ENCODE results near the gene MYO5B. TPM values are rescaled to one million over a fixed set of nuclear protein-coding genes. Genes with fewer than 3 reads are reported as not detected.
"Not testable (repeated sequence)": the region's sequence is repeated elsewhere in the genome, so short reads cannot be mapped to it uniquely, and the experiment has no call there.

MYO5B gene
- total RNA-seq, 1 donor from 2014 or later: 39.1 TPM

- Mint-ChIP-seq H3K27ac (peak overlapping the region; percentile 73), H3K27me3 (no peaks in the 10 kb centered on the region), H3K9me3 (ENCODE audit: low read depth) (peaks cover 18% of the 10 kb centered on the region), H3K4me1 (ENCODE audit: low read depth) (peaks cover 23% of the 10 kb centered on the region), H3K4me3 (ENCODE audit: low read depth) (peak overlapping the region; percentile 31), H3K36me3 (ENCODE audit: insufficient read depth) (peaks cover 26% of the 10 kb centered on the region)
- no peak for DNase-seq (ENCODE audit: low spot score, unreplicated experiment)
- no peak for TF ChIP-seq CTCF (IDR thresholded peaks at IDR 0.05; ENCODE audit: unreplicated experiment)
Observed at GRCh38 chr18:49811151-49811938, 383.6 kb downstream of the MYO5B start.

- H3K9me3 Mint-ChIP-seq (ENCODE audit: low read depth): peaks cover 18% of the 10 kb centered on the region
- not testable (repeated sequence) for H3K4me3 Mint-ChIP-seq (ENCODE audit: low read depth); H3K27me3 Mint-ChIP-seq; DNase-seq (ENCODE audit: low spot score, unreplicated experiment)
- peaks cover 26% of the 10 kb centered on the region for H3K36me3 Mint-ChIP-seq (ENCODE audit: insufficient read depth)
- peaks cover 29% of the 10 kb centered on the region for H3K4me1 Mint-ChIP-seq (ENCODE audit: low read depth)
- peak overlapping the region; percentile 10 for H3K27ac Mint-ChIP-seq
Observed at GRCh38 chr18:49808553-49809191, 386.3 kb downstream of the MYO5B start.

GRCh38 chr18:49804096-49804495 lies 390.9 kb downstream of the MYO5B start:
- Mint-ChIP-seq H3K27me3 (no peaks in the 10 kb centered on the region), H3K27ac (no peak overlapping the region), H3K4me3 (ENCODE audit: low read depth) (no peak overlapping the region), H3K36me3 (ENCODE audit: insufficient read depth) (peaks cover 33% of the 10 kb centered on the region), H3K9me3 (ENCODE audit: low read depth) (peaks cover 6% of the 10 kb centered on the region), H3K4me1 (ENCODE audit: low read depth) (peaks cover 11% of the 10 kb centered on the region)
- no peak for TF ChIP-seq CTCF (IDR thresholded peaks at IDR 0.05; ENCODE audit: unreplicated experiment)
- no peak for DNase-seq (ENCODE audit: low spot score, unreplicated experiment)

GRCh38 chr18:49802623-49803022 lies 392.3 kb downstream of the MYO5B start:
- H3K36me3 Mint-ChIP-seq (ENCODE audit: insufficient read depth): peaks cover 29% of the 10 kb centered on the region

GRCh38 chr18:49800491-49800890 lies 394.5 kb downstream of the MYO5B start:
- not testable (repeated sequence) for H3K9me3 Mint-ChIP-seq (ENCODE audit: low read depth)

More at GRCh38 chr18:49802623-49803022, 392.3 kb downstream of the MYO5B start:
- Mint-ChIP-seq H3K4me3 (ENCODE audit: low read depth) (no peak overlapping the region), H3K27ac (no peak overlapping the region), H3K27me3 (no peaks in the 10 kb centered on the region), H3K9me3 (ENCODE audit: low read depth) (no peaks in the 10 kb centered on the region), H3K4me1 (ENCODE audit: low read depth) (peaks cover 11% of the 10 kb centered on the region)
- DNase-seq (ENCODE audit: low spot score, unreplicated experiment): no peak
- no peak for TF ChIP-seq CTCF (IDR thresholded peaks at IDR 0.05; ENCODE audit: unreplicated experiment)

GRCh38 chr18:49799806-49800205 lies 395.1 kb downstream of the MYO5B start:
- peaks cover 35% of the 10 kb centered on the region for H3K36me3 Mint-ChIP-seq (ENCODE audit: insufficient read depth)
- not testable (repeated sequence) for H3K4me1 Mint-ChIP-seq (ENCODE audit: low read depth); H3K4me3 Mint-ChIP-seq (ENCODE audit: low read depth); H3K9me3 Mint-ChIP-seq (ENCODE audit: low read depth); H3K27me3 Mint-ChIP-seq; DNase-seq (ENCODE audit: low spot score, unreplicated experiment); H3K27ac Mint-ChIP-seq

More at GRCh38 chr18:49800491-49800890, 394.5 kb downstream of the MYO5B start:
- not testable (repeated sequence) for H3K4me1 Mint-ChIP-seq (ENCODE audit: low read depth); DNase-seq (ENCODE audit: low spot score, unreplicated experiment); H3K27me3 Mint-ChIP-seq; H3K27ac Mint-ChIP-seq; H3K4me3 Mint-ChIP-seq (ENCODE audit: low read depth)
- H3K36me3 Mint-ChIP-seq (ENCODE audit: insufficient read depth): peaks cover 34% of the 10 kb centered on the region

All from progenitor cell of endocrine pancreas (in vitro differentiated cells).